Natural killer cell (primary cell): Measurements from ENCODE around the gene TMEM89. TPM values are rescaled to one million over a fixed set of nuclear protein-coding genes. Genes with fewer than 3 reads are reported as not detected.

Source experiments
- ATAC-seq, 3 donors: fragments of 150-1000 bp in 2 of 3; fragments of 200-7000 bp in 1 of 3; cut with Tn5 transposase; 1 replicate in 1 of 3; 2 replicates in 2 of 3; pipeline ENCODE4 v1.10.0; 2021; ENCODE audit warnings: mild to moderate bottlenecking in 2 of 3, moderate library complexity in 2 of 3
- DNase-seq, 2 donors: peaks; one replicate each; pipeline versions ENCODE4 v3.0.0 to v3.0.0-alpha.2; 2013 to 2021; ENCODE audit warnings: mixed read lengths in 1 of 2
- H3K27ac ChIP-seq: one replicate; pipeline ENCODE4 v1.5.1; 2013; ENCODE audit warnings: mild to moderate bottlenecking, low read length
- H3K27me3 ChIP-seq: one replicate; pipeline ENCODE4 v1.6.1; 2013; ENCODE audit warnings: low read length; ENCODE audit not compliant: control insufficient read depth, insufficient read depth
- H3K36me3 ChIP-seq: one replicate; pipeline ENCODE4 v1.6.1; 2013; ENCODE audit warnings: low read length; ENCODE audit not compliant: control insufficient read depth, insufficient read depth
- H3K4me1 ChIP-seq: one replicate; pipeline ENCODE4 v1.6.1; 2013; ENCODE audit warnings: low read length; ENCODE audit not compliant: control insufficient read depth, insufficient read depth
- H3K4me3 ChIP-seq: one replicate; pipeline ENCODE4 v1.5.1; 2013; ENCODE audit warnings: low read length
- H3K9me3 ChIP-seq: one replicate; pipeline ENCODE4 v1.6.1; 2013; ENCODE audit warnings: low read length; ENCODE audit not compliant: control insufficient read depth, insufficient read depth
- H3K27ac Mint-ChIP-seq, 2 donors: one replicate each; pipeline ENCODE4 v1.8.0; 2022; ENCODE audit warnings: mild to moderate bottlenecking in 2 of 2, mixed read lengths in 2 of 2, moderate library complexity in 1 of 2
- H3K27me3 Mint-ChIP-seq, 2 donors: one replicate each; pipeline ENCODE4 v1.8.0; 2022; ENCODE audit warnings: low read depth in 2 of 2, mixed read lengths in 2 of 2
- H3K36me3 Mint-ChIP-seq: one replicate; pipeline ENCODE4 v1.8.0; 2022; ENCODE audit warnings: mixed read lengths
- H3K4me1 Mint-ChIP-seq, 2 donors: one replicate each; pipeline ENCODE4 v1.8.0; 2022; ENCODE audit warnings: mixed read lengths in 2 of 2
- H3K4me3 Mint-ChIP-seq: one replicate; pipeline ENCODE4 v1.8.0; 2022; ENCODE audit warnings: mild to moderate bottlenecking, moderate library complexity, mixed read lengths
- H3K9me3 Mint-ChIP-seq, 2 donors: one replicate each; pipeline ENCODE4 v1.8.0; 2022; ENCODE audit warnings: mixed read lengths in 2 of 2
- WGBS: methylation state at CpG from one replicate; pipeline ENCODE4 v1.1.7; 2013; ENCODE audit warnings: missing lambda C conversion rate; ENCODE audit not compliant: insufficient coverage; 5-methylcytosine and 5-hydroxymethylcytosine counted together
- intact Hi-C: fragments of 100-400 bp; cut with micrococcal nuclease; formaldehyde crosslinking; loops from one replicate; pipeline ENCODE4 v1.14.2; 2022
- total RNA-seq, 4 donors: library from RNA; stranded (reverse); fragments of 120-200 nt in 1 of 4; gene quantifications; one replicate each; pipeline versions ENCODE4 v1.2.3 to v1.2.4, GENCODE V29; 2013 to 2022
- TF ChIP-seq, protein P1 (sequence below): fragments of 200-600 bp; IDR thresholded peaks from one replicate; pipeline ENCODE4 v1.8.0; 2022; ENCODE audit warnings: antibody characterized with exemption

Gene TMEM89
- total RNA-seq, 3 donors from 2014 or later (not counting 1 experiment from before 2014, with no cell fraction given), result not detected

DNA sequence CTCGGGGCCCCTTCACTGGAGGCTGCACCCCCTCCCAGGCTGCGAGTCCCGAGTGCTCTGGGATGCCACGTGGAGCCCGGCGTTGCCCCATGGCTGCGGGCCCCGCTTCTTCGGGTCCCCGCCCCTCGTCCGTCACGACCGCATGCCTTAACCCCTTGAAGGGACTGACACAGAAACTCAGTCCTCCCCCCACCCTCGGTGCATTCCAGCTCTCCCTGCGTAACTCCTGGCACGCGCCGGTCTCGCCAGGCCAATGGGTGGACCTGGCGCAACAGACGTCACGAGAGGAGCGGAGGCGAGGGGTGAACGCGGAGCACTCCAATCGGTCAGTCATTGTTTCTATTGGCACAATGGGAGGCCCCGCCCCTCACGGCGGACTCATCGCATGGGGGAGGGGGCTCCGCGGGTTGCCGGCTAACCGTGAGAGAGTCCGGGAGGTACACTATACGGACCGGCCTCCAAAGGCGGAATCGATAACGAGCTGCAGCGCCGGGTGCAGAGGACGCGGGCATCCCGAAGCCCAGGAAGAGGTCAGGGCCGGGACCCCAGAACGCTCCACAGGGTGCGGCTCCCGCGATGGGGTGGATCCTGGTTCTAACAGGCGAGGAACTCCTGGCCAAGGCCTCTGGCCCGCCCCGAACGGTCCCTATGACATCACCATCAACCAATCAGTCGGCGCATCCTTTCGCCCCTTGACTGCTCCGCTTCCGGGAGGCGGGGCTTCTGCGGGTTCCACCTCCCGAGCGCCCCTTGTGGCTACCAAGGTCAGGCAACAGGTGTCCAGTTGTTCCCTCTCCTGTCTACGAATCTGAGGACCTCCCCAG, 42.1 kb upstream of the TMEM89 start:
- intact Hi-C loops, result loop anchor here (2.0 kb wide), 1 partner anchor 53 kb away; the partner anchor contains the start of gene IP6K2

DNA sequence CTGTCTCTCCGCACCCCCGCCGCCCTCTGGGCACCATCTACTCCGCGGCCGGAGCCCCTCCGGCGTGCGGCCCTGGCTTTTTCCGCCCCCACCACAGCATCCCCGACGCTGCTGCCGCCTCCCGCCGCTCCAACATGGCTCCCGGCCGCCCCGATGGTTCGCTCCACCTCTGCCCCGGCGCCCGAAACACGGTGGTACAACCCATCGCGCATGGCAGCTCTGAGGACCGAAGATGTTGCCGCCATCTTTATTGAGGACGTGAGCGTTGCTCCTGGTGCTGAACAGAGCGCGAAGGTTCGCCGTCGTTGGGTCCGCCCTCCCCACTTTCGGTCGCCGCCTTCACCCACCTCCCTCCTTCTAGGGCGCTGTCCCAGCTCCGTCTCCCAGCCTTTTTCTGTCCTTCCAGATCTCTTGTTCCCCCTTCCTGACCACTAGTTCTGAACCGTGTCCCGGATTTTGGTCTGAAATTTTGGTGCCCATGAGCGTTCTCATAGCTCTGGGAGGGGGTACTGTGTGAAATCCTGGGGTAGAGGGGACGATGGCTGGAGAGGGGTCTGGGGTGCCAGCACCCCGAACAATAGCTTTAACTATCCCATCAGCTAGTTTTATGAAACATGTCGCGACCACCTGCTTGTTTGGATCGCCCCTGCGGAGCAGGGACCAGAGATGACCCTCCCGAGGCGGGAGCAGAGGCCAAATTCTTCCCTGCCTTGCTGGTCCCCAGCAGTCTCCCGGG, 41.4 kb upstream of the TMEM89 start, which contains the start of gene CELSR3:
CELSR3 (minus strand) TSS at position 134 of the 736 bp plus-strand sequence. CDS start 252 bp downstream, outside the sequence.
- H3K9me3 Mint-ChIP-seq, result no peaks in the 10 kb centered on the region
- H3K4me3 ChIP-seq, result peak within 1 kb of the TSS; percentile 51
- TF ChIP-seq, protein P1, sequence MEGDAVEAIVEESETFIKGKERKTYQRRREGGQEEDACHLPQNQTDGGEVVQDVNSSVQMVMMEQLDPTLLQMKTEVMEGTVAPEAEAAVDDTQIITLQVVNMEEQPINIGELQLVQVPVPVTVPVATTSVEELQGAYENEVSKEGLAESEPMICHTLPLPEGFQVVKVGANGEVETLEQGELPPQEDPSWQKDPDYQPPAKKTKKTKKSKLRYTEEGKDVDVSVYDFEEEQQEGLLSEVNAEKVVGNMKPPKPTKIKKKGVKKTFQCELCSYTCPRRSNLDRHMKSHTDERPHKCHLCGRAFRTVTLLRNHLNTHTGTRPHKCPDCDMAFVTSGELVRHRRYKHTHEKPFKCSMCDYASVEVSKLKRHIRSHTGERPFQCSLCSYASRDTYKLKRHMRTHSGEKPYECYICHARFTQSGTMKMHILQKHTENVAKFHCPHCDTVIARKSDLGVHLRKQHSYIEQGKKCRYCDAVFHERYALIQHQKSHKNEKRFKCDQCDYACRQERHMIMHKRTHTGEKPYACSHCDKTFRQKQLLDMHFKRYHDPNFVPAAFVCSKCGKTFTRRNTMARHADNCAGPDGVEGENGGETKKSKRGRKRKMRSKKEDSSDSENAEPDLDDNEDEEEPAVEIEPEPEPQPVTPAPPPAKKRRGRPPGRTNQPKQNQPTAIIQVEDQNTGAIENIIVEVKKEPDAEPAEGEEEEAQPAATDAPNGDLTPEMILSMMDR, result no peak
- H3K27me3 Mint-ChIP-seq, result peaks cover 7 to 15% of the 10 kb centered on the region in 2 donors
- peaks cover 3% of the 10 kb centered on the region for H3K9me3 ChIP-seq
- H3K36me3 Mint-ChIP-seq, result no peaks in the 10 kb centered on the region
- peaks cover 16% of the 10 kb centered on the region for H3K27me3 ChIP-seq
- intact Hi-C loops, result no loop called here
- H3K27ac Mint-ChIP-seq, result peak within 1 kb of the TSS; percentile 80 to 93
- peak; percentile 63 to 82 for DNase-seq
- peaks cover 34% of the 10 kb centered on the region for H3K4me1 ChIP-seq
- no peak within 1 kb of the TSS for H3K27ac ChIP-seq
- 3% methylated on average over 50 of the region's 52 CpGs for WGBS
- peak within 1 kb of the TSS; percentile 86 for H3K4me3 Mint-ChIP-seq
- H3K36me3 ChIP-seq, result no peaks in the 10 kb centered on the region
- peaks cover 10 to 17% of the 10 kb centered on the region in 2 donors for H3K4me1 Mint-ChIP-seq
- ATAC-seq, result peak; percentile 39 to 61 (median 55)

More for the DNA sequence above, 42.1 kb upstream of the TMEM89 start:
- Mint-ChIP-seq H3K36me3 (no peaks in the 10 kb centered on the region), H3K27ac (peak overlapping the region; percentile 80 to 93), H3K9me3 (no peaks in the 10 kb centered on the region), H3K4me3 (peak overlapping the region; percentile 86), H3K4me1 (peaks cover 10 to 17% of the 10 kb centered on the region in 2 donors), H3K27me3 (peaks cover 7 to 14% of the 10 kb centered on the region in 2 donors)
- no peaks in the 10 kb centered on the region for H3K36me3 ChIP-seq
- H3K4me3 ChIP-seq, result peak overlapping the region; percentile 51
- TF ChIP-seq, protein P1, result peak; percentile 81
- ATAC-seq (peak; percentile 82 to 90 (median 86)), DNase-seq (peak; percentile 89 to 92)
- H3K27me3 ChIP-seq, result peaks cover 16% of the 10 kb centered on the region
- peaks cover 3% of the 10 kb centered on the region for H3K9me3 ChIP-seq
- H3K27ac ChIP-seq, result no peak overlapping the region
- peaks cover 34% of the 10 kb centered on the region for H3K4me1 ChIP-seq
- WGBS, result 3% methylated on average over 66 of the region's 66 CpGs

DNA sequence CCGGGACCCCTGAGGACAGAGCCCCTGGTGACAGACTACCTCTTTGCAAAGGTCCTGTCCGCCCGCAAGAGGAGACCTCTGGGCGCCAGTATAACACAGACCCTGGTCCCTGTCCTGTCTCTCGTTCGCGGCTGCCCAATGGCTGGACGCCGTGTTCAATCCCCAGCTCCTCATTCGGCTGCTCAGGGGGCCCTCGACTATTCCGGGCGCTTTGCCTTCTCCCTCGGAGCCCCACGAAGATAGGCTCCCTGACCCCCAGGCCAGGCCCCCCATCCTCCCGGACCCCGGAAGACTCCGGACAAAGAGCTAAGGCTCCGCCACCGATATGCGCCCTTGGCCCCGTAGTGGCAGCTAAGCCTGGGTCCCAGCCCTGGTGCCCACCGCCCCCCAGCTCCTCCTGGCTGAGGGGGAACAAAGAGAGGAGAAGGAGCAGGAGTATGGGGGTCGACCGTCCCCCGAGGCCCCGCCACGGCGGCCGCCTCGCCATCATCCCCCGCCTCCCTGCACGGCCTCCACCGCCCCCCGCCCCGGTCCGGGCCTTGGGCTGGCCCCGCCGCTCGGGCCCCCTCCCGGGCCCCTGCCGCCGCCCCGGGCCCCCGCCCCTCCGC, 40.7 kb upstream of the TMEM89 start:
- Histone ChIP-seq H3K4me3 (no peak overlapping the region), H3K27ac (no peak overlapping the region), H3K36me3 (no peaks in the 10 kb centered on the region), H3K4me1 (peaks cover 36% of the 10 kb centered on the region), H3K27me3 (peaks cover 16% of the 10 kb centered on the region), H3K9me3 (peaks cover 3% of the 10 kb centered on the region)
- no peak for ATAC-seq
- H3K4me1 Mint-ChIP-seq, result peaks cover 11 to 17% of the 10 kb centered on the region in 2 donors
- H3K9me3 Mint-ChIP-seq, result no peaks in the 10 kb centered on the region
- H3K27ac Mint-ChIP-seq, result peak overlapping the region in 1 of 2 donors; percentile 26
- no peak for DNase-seq
- peak overlapping the region; percentile 64 for H3K4me3 Mint-ChIP-seq
- TF ChIP-seq, protein P1, result no peak
- 3% methylated on average over 41 of the region's 46 CpGs for WGBS
- intact Hi-C loops, result no loop called here
- peaks cover 7 to 15% of the 10 kb centered on the region in 2 donors for H3K27me3 Mint-ChIP-seq
- no peaks in the 10 kb centered on the region for H3K36me3 Mint-ChIP-seq
